CD4-positive, alpha-beta T cell treated with Interleukin-12 subunit alpha and Interleukin-12 subunit beta, for 1 hour (primary cell): Measurements from ENCODE around the gene TUSC1.
"Not testable (repeated sequence)": the region's sequence is repeated elsewhere in the genome, so short reads cannot be mapped to it uniquely, and the experiment has no call there.

ENCODE experiments used
- DNase-seq: peaks from one replicate; pipeline ENCODE4 v3.0.0-alpha.2; 2020

TUSC1 gene

DNA sequence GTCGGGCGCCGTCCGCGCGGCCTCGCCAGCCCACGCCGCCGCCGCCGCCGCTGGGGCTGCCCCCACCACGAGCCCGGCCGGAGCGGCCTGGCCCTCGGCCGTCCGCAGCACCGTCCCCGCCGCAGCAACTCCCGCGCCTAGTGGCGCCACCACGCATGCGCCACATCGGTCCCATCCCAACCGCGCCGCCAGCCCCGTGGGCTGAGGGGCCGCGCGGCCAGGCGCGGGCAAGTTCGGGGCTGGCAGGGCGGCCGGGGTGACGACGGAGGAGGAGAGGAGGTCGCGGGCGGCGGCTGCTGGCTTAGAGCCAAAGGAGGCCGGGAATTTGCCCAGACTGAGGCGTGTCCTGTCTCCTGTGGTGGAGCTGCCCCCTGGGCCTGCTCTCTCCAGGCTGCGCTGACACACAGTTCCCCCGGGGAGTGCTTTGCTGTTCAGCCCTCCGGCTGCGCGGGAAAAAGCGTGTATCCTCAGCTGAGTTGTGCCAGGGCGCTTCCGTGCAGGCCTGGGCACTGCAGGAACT lies at the start of gene TUSC1:
TUSC1 (minus strand) TSS at position 298 of the 520 bp plus-strand sequence; CDS start at position 166, 132 bp downstream.
- peak; percentile 2 for DNase-seq

DNA sequence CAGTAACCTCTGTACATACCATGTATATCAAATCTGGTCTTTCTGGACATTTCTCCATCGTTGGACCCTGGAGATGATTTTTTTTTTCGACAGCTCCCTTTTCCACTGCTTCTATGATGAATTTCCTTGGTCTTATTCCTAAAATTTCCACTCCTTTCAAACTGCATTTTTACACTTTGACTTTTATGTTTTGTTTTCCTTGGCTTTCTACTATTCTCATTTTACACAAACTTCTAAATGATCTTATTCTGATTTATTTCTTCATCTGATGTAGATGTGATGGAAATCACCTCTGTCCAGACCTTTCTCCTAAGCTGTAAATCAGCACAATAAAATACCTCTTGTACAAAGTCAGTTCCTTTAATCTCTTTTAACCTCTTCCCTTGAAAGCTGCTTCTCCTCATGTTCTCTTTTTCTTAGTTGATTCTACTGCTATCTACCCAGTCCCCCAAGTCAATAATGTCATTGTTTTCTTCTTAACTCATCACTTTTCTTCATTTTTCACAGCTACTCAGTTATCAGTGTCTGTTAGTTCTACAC lies 48.7 kb upstream of the TUSC1 start:
- no peak for DNase-seq

DNA sequence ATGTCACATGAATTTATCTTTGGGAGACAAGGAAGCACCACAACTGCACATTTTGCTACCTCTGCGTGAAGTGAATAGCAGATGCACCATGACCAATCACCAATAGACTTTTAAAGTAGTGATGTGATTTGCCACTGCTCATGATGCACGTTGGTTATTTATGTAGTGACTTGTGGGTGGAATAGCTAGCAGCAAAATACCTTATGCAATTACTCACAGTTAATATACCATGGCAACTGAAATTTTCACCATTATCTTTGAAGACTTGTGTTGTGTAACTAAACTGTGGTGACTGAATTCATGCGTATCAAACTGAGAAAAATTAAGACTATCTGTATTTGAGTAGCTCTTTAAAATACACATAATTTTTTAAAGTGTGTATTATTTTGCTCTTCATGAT lies 46.2 kb upstream of the TUSC1 start:
- DNase-seq, result no peak

DNA sequence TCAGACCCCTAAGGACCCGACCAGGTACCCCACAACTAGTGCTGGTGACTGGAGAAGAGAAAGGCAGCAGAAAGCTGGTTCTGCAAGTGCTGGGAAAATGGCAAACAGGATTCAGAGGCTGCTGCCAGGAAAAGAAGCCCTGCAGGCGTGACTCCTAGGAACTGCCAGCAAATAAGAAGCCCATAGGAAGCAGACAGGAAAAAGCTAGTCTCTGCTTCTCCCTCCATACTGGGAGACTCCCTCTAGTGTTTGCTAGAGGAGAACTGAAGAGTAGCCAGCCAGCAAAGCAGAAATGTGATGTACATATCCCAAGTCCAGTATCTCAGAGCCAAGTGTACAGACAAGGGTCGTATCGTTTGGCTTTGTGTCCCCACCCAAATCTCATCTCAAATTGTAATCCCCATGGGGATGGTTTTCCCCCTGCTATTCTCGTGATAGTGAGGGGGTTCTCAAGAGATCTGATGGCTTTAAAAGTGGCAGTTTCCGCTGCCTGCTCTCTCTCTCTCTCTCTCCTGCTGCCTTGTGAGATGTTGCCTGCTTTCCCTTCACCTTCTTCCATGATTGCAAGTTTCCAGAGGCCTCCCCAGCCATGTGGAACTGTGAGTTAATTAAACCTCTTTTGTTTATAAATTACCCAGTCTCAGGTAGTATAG lies 38.1 kb upstream of the TUSC1 start:
- no peak for DNase-seq

DNA sequence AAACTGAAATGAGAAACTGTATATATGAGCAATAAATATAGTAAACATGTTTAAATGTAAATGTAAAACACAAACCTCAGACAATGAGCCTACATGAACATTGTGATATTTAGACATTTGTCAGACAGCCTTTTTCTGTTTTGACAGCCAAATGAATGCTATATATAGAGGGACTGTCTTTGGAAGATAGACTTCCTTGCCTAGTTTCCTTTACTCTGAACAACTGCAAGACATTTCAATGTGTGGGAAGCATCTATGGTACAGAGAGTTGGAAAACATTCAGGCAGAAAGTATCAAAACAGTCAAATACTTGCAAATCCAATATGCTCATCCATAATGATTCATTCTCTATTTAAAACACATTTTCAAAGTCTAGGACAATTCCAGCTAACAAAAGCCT lies 31.7 kb upstream of the TUSC1 start:
- DNase-seq, result no peak

DNA sequence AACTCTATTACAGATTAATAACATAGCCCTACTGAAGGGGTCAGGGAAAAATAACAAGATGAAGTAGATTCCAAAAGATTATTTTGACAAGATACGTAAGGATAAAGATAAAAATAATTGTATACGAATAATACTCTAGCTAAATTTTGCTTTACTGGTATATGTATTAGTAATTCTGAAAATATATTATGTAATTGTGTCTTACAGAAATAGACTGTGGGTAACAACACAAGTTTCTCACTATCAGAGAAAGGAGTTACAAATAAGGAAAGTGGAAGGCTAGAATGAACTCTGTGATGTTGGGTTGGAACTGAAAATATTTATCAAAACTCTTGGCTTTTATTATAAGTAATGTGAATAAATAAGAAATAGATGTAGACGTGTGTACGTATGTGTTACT lies 26.6 kb upstream of the TUSC1 start:
- no peak for DNase-seq

DNA sequence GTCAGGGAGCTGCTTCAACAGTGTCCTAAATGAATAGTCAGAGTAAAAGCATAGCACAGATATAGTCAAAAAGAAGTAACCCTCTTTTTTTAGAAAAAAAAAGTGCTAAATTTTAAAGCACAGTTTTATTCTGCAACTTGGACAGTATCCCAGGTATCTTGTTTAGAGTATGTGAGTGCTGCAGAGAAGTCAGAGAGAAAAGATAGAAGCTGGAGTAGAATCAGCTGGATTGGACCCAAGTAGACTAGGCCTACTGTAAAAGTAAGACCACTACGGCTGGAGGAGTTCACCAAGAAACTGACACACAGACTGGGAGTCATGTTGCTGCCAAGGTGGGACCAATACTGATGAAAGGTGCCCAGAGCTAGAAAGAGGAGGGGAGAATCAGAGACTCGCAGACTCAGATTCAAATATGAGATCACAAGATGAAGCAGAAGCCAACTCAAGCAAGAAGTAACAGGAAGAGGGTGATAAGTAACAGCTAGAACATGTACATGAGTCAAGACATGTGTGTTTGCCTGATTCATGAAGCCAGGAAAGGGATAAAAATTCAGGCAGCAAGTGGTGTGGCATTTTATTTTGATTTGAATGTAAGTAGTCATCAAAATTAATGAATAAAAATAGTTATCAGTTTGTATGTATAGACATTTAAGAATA lies 25.6 kb upstream of the TUSC1 start:
- no peak for DNase-seq

DNA sequence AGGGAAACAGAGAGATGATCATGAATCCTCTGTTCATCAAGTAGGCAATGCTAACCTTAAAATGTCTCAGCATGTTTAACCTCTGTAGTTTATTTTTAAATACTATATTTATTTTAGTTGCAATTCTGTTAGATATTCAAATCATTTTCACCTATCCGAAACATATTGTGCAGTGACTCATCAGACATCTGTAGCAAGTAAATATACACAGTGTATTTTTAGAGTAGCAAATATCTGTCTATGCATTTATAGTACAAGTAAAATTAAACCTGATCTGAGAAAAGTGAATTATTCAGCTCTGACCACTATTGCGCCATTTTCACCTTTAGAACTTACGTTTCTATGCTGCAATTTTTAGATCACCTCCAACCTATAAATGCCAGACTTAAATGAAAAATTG lies 24.3 kb upstream of the TUSC1 start:
- no peak for DNase-seq

DNA sequence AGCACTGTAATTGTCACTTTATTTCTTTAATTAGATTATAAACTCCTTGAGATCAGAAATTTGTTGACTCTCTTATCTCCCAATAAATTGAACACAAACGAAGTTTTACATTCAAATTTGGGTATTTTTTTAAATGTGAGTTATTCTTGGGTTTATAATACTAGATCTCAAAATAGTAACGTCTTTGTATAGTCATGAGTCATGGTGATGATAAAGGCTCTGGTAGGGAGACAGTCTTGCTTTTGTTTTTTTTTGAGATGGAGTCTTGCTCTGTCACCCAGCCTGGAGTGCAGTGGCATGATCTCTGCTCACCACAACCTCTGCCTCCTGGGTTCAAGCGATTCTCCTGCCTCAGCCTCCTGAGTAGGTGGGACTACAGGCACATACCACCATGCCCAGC lies 22.7 kb upstream of the TUSC1 start:
- not testable (repeated sequence) for DNase-seq

DNA sequence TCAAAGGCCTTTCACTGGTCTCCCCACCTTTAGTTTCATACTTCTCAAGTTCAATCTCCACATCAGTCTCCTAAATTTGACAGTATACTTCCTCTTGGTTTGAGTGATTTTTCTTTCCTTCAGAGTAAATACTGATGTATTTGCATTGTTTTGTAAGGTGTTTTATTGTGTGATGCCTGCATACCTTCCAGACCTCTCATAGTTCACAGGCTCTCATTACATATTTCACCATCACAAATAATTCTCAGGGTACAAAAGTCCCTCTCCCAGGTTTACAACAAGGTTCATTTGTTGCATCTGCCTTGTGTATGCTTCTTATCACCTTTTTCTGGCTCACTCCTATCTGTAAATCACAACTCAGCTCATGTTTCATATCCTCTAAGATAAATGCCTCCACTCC lies 22.2 kb upstream of the TUSC1 start:
- DNase-seq, result no peak

DNA sequence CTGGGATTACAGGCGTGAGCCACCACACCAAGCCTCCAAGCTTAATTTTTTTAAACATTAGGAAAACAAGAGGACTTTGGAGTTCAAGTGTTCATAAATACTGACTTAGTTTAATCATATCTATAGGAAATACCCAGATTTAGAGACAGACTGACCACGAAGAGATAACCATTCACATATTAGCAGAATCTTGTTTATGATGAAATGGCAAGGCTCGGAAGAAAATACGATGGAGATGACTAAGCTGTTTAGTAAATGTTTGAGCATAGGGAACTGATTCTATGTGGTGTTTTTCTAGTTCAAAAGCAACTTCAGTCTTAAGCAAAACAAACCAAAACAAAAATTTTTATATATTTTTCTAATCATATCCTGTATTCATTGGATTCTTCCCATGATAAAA lies 13.5 kb upstream of the TUSC1 start:
- DNase-seq, result no peak

DNA sequence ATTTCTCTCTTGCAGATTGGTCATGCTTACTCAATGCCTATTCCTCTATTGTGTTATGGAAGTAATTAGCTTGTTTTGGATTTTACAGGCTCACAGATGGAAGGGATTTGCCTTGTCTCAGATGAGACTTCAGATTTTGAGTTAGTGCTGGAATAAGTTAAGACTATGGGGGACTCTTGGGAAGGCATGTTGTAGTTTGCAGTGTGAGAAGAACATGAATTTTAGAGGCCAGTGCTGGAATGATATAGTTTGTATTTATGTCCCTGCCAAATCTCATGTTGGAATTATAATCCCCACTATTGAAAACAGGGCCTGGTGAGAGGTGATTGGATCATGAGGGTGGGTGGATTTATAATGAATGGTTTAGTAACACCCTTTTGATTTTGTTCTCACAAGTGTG lies 6.1 kb upstream of the TUSC1 start:
- no peak for DNase-seq

DNA sequence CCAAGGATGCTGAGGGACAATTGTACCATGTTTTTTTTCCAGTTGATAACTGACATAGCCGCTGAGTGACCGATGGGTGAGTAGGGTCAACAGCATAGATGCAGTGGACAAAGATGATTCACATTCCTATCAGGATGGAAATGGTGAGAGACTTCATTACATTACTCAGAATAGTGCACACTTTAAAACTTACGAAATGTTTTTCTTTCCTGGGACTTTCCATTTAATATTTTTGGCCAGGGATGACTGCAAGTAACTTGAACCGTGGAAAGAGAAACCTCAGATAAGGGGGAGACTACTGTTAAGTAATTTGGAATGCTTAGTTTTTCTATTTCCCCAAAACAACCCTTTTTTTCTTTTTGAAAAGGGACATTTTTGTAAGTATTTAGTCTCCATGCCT lies 3.0 kb upstream of the TUSC1 start:
- DNase-seq, result no peak

DNA sequence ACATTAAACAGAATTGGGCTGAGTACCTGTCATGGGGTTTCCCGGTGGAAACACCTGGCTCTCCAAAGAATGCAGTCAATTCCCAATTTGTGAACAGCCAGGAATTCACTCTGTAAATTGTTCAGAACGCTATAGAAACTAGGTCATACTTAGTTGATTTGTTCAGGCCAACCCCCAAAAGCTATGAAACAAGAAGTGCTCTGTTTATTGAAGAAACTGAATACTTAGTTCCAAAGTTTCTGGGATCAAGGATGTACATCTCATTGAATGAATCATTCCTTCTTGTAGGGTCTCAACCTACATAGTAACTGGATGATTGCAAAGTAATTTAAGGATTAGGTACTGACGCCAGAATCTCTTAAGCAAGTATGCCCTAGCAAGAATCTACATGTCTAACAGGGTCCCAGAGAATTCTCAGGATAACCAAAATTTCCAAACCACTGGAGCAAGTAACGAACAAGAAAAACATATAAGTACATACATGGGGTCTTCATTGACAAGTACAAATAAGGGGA lies 659 bp upstream of the TUSC1 start:
- no peak for DNase-seq

DNA sequence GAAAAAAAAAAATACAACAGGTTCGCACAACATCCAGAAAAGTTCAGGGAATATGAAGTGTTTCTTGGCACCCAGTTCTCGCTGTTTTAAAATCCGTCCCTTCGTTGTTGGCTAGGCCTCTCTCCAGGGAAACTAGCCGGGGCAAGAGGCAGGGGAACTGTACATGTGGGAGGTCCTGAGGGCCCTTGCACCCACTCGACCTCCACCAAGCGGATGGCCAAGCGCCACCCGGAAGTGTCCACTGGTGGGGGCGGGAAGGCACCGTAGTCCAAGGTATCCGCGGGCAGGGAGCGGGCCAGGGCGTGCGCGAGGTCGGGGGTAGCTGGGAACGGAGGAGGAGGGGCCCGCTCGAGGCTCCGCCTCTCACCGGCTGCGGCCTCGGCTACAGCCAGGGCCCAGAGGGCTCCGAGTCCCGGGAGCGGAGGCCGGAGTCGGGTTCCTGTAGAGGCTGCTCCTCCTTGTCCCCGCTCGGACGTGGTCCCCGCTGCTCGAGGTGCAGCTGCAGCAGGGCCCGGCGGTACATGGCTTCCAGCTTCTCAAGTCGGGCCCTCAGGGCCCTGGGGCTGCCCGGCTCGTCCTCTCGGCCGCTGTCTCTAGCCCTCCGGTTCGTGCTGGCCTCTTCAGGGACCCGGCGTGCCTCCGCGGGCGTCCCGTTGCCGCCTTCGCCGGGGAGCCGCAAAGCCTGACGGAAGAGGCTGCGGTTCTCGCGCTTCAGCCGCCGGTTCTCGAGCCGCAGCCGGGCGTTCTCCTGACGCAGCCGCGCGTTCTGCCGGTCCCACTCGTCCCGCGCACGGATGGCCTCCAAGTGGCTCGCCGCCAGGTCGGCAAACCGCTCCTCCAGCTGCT lies 720 bp downstream of the TUSC1 start:
- no peak for DNase-seq

DNA sequence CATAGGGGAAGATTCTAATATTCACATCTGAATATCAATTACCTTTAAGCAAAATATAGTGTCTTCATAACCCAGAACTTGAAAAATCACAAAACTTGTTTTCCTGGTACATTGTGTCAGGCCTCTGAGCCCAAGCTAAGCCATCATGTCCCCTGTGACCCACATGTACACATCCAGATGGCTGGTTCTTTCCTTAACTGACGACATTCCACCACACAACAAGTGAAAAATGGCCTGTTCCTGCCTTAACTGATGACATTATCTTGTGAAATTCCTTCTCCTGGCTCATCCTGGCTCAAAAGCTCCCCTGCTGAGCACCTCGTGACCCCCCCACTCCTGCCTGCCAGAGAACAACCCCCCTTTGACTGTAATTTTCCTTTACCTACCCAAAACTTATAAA lies 2.4 kb downstream of the TUSC1 start:
- not testable (repeated sequence) for DNase-seq

DNA sequence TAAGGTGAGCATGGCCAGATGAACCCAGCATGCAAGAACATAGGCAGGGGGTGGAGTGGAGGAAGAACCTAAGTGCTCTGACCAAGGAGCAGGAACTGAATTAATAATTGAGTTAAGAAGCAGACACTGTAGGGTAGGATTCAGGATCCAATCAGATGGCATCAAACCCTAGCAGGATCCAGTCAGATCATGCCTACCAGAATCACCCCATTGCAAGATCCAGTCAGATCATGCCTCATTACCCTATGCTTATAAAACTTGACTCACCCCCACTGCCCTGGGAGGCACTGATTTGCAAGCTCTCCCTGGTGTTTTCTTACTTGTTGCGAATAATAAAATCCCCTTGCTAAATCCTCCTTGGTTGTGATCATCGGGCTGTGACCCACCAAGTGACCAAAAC lies 19.7 kb downstream of the TUSC1 start:
- no peak for DNase-seq

DNA sequence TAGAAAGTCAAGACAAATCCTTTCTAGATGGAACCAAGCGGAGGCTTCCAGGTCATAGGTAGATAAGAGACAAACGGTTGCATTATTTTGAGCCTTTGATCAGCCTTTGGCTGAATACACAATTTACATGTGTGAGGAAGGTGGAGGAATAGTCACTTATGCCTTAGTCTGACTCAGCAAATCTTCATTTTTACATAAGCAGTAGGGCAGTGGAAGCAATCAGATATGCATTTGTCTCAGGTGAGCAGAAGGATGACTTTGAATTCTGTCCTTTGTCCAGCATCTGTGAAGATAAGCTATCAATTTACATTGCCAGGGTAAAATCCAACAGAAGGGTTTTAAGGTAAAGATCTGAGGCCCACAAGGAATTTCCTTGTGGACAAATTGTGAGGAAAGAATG lies 23.8 kb downstream of the TUSC1 start:
- no peak for DNase-seq

DNA sequence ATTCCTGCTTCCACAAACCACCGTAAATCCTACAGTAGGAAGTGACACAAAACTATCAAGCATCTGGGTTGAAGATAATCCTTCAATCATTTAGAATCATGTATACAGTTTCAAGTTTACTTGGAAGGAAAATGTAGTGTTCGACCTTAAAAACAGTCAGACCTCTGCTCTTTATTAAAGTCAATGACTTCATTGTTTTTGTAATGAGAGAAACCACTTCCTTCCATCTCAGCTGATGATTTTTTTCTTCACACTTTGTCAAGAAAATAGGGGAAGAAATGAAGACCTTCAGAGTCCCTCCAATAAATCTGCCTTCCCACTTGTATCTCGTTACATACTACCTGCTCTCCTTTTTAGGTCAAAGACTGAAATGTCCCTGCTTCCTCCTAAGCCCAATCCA lies 30.1 kb downstream of the TUSC1 start:
- no peak for DNase-seq

DNA sequence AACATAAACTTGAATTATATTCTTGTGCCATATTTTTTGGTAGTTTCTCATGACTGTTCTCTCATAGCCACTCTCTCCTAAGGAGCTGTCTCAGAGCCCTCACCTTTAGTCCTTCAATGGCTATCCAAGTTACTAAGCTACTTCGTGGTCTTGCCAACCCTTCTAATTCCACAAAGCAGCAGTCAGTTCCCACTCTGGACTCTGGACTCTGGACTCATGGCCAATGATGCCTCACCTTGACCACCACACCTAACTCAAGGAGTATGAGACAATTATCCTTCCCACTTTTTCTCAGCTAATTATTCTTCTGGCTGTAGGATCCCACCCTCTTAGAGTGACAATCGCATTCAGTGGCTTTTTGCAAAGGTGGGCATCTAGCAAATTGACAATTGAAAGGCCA lies 42.2 kb downstream of the TUSC1 start:
- no peak for DNase-seq

DNA sequence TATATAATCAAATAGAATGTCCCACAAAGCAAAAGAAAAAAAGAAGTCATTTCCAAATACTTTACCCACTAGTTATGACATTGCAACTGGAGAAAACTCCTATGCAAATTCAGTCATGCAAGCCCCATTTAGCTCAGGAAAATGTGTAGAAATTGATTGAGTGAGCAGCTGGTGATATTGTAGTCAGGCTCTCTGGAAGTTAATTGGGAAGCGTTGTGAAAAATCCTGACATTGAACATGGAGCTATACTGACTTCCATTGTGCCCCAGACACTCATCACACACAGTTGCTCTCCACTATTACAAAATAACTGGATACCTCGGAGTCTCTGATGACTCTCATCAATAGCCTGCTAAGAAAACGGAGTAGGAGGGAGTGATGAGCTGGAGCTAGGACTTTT lies 49.0 kb downstream of the TUSC1 start:
- DNase-seq, result no peak
